T47D (cell line): ENCODE data around the gene OOEP.
"Not testable (repeated sequence)": the region's sequence is repeated elsewhere in the genome, so short reads cannot be mapped to it uniquely, and the experiment has no call there.

Source experiments
- DNase-seq, 2 experiments: peaks; one replicate each; pipeline versions ENCODE4 v3.0.0 to v3.0.0-alpha.2; 2011 to 2012; ENCODE audit warnings: low read depth in 1 of 2, low spot score in 1 of 2
- JUND ChIP-seq: IDR thresholded peaks from 2 replicates; pipeline ENCODE4 v1.6.1; 2012; ENCODE audit warnings: low read depth
- in situ Hi-C: cut with HindIII; loops from 2 replicates; pipeline ENCODE4 v1.10.0; 2016; ENCODE audit warnings: low sequenced_read_pairs, low pct_unique_long_range_greater_than_20kb

The OOEP gene

DNA sequence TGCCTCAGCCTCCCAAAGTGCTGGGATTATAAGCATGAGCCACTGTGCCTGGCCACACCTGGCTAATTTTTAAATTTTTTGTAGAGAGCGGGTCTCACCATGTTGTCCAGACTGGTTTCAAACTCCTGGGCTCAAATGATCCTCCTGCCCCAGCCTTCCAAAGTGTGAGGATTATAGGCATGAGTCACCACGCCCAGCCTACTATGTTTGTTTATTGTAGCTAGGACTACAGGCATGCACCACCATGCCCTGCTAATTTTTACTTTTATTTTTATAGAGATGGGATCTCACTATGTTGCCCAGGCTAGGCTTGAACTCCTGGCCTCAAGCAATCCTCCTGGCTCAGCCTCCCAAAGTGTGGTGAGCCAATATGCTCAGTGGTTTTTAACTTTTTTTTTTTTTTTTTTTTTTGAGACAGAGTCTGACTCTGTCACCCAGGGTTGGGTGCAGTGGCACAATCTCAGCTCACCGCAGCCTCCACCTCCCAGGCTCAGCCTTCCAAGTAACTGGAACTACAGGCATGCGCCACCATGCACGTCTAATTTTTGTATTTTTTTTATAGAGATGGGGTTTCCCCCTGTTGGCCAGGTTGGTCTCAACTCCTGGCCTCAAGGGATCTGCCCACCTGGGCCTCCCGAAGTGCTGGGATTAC, 12.9 kb upstream of the OOEP start:
- DNase-seq, result peak in 1 of 2 experiments; percentile 2
- no peak for TF ChIP-seq JUND
- in situ Hi-C loops, result no loop called here

DNA sequence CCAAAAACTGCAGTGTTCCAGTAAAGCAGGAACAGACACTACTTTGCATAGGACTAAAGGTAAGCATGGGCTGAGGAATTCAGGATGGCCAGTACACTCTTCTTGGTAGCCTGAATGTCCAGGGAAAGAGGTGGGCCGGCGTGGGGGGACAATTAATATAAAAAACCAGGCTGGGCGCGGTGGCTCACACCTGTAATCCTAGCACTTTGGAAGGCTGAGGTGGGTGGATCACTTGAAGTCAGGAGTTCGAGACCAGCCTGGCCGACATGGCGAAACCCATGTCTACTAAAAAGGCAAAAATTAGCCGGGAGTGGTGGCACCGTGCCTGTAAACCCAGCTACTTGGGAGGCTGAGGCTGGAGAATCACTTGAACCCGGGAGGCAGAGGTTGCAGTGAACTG, 11.8 kb upstream of the OOEP start:
- DNase-seq, in situ Hi-C loops: not testable (repeated sequence)

- no peak for TF ChIP-seq JUND
- no peak for DNase-seq
- in situ Hi-C loops, result no loop called here
Measured at GRCh38 chr6:73377225-73377624, 7.5 kb upstream of the OOEP start.

- in situ Hi-C loops, result no loop called here
- no peak for DNase-seq
- no peak for TF ChIP-seq JUND
Measured at GRCh38 chr6:73375216-73375615, 5.5 kb upstream of the OOEP start.

DNA sequence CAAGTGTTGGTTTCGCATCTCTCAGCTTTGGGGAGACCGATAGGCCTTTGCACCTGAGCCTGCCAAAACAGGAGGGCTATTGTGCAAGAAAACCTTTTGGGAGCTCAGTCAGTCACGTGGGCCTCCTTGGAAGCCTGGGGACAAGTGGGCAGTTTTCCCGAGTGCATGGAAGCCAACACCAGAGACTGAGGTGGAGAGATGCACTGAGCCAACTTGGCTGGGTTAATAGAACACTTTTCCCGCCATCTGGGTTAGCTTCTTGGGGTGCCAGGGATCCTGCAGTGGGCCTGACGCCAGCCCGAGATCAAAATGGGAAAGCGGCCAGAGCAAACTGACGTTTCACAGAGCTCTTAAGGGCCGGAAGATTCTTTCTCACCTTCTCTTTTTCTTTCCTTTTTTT, 2.8 kb upstream of the OOEP start:
- DNase-seq, result no peak
- in situ Hi-C loops, result no loop called here
- no peak for TF ChIP-seq JUND

DNA sequence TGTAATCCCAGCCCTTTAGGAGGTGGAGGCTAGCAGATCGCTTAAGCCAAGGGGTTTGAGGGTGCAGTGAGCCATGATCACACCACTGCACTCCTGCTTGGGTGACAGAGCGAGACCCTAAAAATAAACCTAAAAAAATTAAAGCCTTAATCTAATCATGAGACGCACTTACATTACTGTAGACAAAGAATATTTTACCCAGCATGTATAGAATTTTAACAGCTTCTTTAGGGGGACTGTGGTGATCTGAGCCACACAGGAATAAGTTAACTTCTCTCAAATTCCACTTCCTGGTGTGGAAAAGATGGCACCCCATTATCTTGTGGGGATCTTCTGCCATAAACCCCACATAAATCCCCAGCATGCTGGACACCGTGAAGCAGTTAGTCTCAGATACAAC, 2.3 kb upstream of the OOEP start:
- in situ Hi-C loops, result no loop called here
- no peak for TF ChIP-seq JUND
- DNase-seq, result no peak

DNA sequence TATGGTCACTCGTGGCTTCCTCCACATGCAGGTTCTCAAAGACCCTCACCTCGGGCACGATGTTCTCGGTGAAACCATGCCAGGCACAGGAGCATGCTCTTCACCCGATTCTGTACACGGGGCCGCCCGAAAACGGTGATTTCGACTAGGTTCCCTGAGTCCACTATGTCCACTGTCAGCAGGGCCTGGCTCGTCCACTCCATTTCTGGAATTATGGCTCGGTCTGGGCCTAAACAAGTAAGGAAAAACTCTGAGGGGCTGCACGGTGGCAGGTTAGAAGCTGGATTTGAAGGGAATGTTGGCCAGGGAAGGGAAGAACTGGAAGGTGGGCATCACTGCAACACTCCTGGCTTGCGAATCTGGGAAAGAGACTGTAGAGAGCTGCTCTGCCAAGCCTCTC, 540 bp downstream of the OOEP start:
- no peak for TF ChIP-seq JUND
- DNase-seq, result no peak
- in situ Hi-C loops, result no loop called here

GRCh38 chr6:73368675-73369074, 1.0 kb downstream of the OOEP start:
- TF ChIP-seq JUND, result no peak
- in situ Hi-C loops, result no loop called here
- no peak for DNase-seq

GRCh38 chr6:73367761-73368355, 1.8 kb downstream of the OOEP start:
- in situ Hi-C loops, result no loop called here
- DNase-seq, result no peak
- no peak for TF ChIP-seq JUND

GRCh38 chr6:73364549-73364948, 5.1 kb downstream of the OOEP start:
- no peak for DNase-seq
- TF ChIP-seq JUND, result no peak
- in situ Hi-C loops, result no loop called here

DNA sequence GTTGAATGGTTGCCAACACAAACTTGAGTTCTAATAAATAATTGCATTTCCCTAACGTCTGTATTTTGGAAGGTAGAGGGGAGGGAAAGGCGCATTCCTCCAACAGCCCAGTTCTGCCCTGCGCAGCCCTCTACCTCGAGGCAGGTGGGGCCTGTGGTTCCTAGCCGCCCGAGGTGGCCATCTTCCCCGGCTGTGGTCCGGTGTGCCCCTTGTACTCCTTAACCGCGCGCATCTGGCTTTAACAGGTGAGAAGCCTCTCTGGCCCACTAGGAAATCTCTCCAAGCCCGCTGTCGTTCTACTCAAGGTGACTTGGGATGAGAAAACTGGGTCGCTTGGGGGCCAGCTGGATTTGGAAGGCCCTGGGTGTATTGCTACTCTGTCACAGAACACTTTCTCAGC, 5.6 kb downstream of the OOEP start:
- TF ChIP-seq JUND, result no peak
- in situ Hi-C loops, result no loop called here
- no peak for DNase-seq

DNA sequence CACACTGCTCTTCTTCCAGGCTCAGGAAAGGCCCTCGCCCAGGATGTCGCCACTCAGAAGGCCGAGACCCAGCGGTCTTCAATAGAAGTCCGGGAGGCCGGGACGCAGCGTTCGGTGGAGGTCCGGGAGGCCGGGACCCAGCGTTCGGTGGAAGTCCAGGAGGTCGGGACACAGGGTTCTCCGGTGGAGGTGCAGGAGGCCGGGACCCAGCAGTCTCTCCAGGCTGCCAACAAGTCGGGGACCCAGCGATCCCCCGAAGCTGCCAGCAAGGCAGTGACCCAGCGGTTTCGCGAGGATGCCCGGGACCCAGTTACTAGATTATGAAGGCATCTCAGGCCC, 6.2 kb downstream of the OOEP start:
- DNase-seq, result no peak
- in situ Hi-C loops, result no loop called here
- TF ChIP-seq JUND, result no peak

DNA sequence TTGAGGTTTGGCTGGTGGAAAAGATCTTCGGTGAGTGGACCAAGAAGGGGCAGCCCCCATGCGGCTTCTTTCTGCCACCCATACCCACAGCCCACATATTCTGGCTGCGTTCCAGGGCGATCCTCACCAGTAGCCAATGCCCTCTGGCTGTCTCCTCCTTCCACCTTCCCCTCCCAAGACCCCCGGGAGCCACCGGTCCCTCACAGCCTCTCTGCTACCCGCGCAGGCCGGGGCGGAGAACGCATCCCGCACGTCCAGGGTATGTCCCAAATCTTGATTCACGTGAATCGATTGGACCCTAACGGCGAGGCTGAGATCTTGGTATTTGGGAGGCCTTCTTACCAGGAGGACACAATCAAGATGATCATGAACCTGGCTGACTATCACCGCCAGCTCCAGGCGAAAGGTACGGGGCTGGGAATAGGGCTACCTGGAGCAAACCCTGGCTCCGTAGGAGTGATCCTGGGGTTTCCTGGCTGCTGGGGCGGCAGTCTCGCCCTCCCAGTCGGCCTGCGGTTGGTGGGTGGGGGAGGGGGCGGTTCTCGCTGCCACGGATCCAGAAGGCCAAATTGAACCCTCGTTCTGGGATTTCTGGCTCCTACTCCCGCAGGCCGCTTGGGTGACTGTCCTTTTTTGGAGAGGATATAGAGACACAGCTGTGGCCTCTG, 6.7 kb downstream of the OOEP start:
- in situ Hi-C loops, result no loop called here
- no peak for DNase-seq
- TF ChIP-seq JUND, result no peak

DNA sequence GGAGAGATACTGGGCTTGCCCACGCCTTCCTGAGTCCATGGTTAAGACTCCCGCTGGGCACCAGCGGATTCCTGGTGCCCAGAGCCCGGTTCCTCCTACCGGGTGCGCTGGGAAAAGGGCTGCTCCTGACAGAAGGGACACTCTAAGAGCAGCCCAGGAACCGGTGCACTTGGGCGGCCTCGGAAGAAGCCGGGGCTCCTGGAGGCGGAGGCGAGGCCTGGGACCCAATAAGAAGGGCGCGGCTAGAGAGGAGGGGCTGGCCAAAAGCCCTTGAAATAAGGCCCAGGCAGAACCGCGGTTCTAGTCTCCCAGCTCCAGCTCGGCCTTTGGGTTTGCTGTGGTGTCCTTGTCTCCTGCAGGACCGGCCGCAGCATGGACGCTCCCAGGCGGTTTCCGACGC, 7.3 kb downstream of the OOEP start, which contains the start of gene KHDC3L:
TSS of gene KHDC3L (plus strand) at position 301 of the 400 bp plus-strand sequence. CDS start at position 373, 72 bp downstream.
- DNase-seq, result no peak
- TF ChIP-seq JUND, result no peak
- in situ Hi-C loops, result no loop called here
